ENCODE data around the gene PTCRA. TPM values are rescaled to one million over a fixed set of nuclear protein-coding genes. Genes with fewer than 3 reads are reported as not detected.

PTCRA gene
- total RNA-seq, 1 donor from 2014 or later, result not detected

GRCh38 chr6:42968126-42968701 is 52.4 kb downstream of the PTCRA start:
- no peaks in the 10 kb centered on the region for H3K9me3 Mint-ChIP-seq

GRCh38 chr6:42968783-42969182 is 52.9 kb downstream of the PTCRA start:
- intact Hi-C loops (cut with micrococcal nuclease), result no loop called here
- Mint-ChIP-seq H3K27ac (no peak overlapping the region), H3K4me3 (no peak overlapping the region), H3K27me3 (no peaks in the 10 kb centered on the region), H3K36me3 (ENCODE audit: low read depth) (peaks cover 28% of the 10 kb centered on the region), H3K4me1 (peaks cover 4% of the 10 kb centered on the region), H3K9me3 (no peaks in the 10 kb centered on the region)
- CTCF ChIA-PET, result no interaction called here
- POLR2A ChIA-PET, result no interaction called here
- DNase-seq, result no peak
- no peak for ATAC-seq (ENCODE audit: low read depth)
- no peak for TF ChIP-seq CTCF (IDR thresholded peaks at IDR 0.05)

More at GRCh38 chr6:42968126-42968701, 52.4 kb downstream of the PTCRA start:
- DNase-seq (no peak), ATAC-seq (ENCODE audit: low read depth) (no peak)
- intact Hi-C loops (cut with micrococcal nuclease), result no loop called here
- CTCF ChIA-PET, result no interaction called here
- Mint-ChIP-seq H3K4me3 (no peak overlapping the region), H3K4me1 (peaks cover 2% of the 10 kb centered on the region), H3K36me3 (ENCODE audit: low read depth) (peaks cover 26% of the 10 kb centered on the region), H3K27ac (no peak overlapping the region), H3K27me3 (no peaks in the 10 kb centered on the region)
- TF ChIP-seq CTCF (IDR thresholded peaks at IDR 0.05), result no peak
- POLR2A ChIA-PET, result no interaction called here

DNA sequence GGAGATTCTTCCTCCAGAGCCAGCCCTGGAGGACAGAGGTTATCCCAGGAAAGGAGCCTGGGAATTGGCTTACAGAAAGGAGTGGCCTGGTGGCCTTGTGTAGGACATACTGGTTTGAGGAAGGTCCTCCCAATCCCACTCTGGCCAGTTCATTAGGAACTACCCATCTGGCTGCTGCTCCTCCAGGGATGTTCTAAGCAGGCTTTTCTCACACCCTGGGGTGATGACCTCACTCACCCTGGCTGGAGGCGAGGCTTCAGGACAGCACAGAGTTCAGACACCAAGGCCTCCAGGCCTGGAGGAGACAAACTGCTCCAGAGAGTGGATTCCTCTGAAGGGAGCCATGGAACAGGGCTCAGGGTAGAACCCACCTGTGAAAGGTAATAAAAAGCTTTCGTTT is 53.6 kb downstream of the PTCRA start:
- intact Hi-C loops (cut with micrococcal nuclease), result no loop called here
- no peak overlapping the region for H3K27ac Mint-ChIP-seq
- peaks cover 7% of the 10 kb centered on the region for H3K4me1 Mint-ChIP-seq
- no peak for ATAC-seq (ENCODE audit: low read depth)
- H3K4me3 Mint-ChIP-seq, result no peak overlapping the region
- ChIA-PET CTCF (no interaction called here), POLR2A (interaction anchor here (2.0 to 2.7 kb wide), 2 partner anchors 10 to 40 kb away, joined by 6 to 7 read pairs; partner anchors contain the start of genes CNPY3 and PEX6)
- H3K36me3 Mint-ChIP-seq (ENCODE audit: low read depth), result peaks cover 29% of the 10 kb centered on the region
- H3K9me3 Mint-ChIP-seq, result no peaks in the 10 kb centered on the region
- no peak for DNase-seq
- no peaks in the 10 kb centered on the region for H3K27me3 Mint-ChIP-seq
- no peak for TF ChIP-seq CTCF (IDR thresholded peaks at IDR 0.05)

- intact Hi-C loops (cut with micrococcal nuclease), result no loop called here
- no peaks in the 10 kb centered on the region for H3K27me3 Mint-ChIP-seq
- H3K36me3 Mint-ChIP-seq (ENCODE audit: low read depth), result peaks cover 24% of the 10 kb centered on the region
- H3K9me3 Mint-ChIP-seq, result no peaks in the 10 kb centered on the region
- no peak overlapping the region for H3K27ac Mint-ChIP-seq
- POLR2A ChIA-PET, result interaction anchor here (2.0 to 2.7 kb wide), 2 partner anchors 9 to 41 kb away, joined by 6 to 7 read pairs; partner anchors contain the start of genes CNPY3 and PEX6
- DNase-seq (no peak), ATAC-seq (ENCODE audit: low read depth) (no peak)
- peaks cover 7% of the 10 kb centered on the region for H3K4me1 Mint-ChIP-seq
- TF ChIP-seq CTCF (IDR thresholded peaks at IDR 0.05), result no peak
- no peak overlapping the region for H3K4me3 Mint-ChIP-seq
- CTCF ChIA-PET, result no interaction called here
Observed at GRCh38 chr6:42969934-42970333, 54.1 kb downstream of the PTCRA start.

DNA sequence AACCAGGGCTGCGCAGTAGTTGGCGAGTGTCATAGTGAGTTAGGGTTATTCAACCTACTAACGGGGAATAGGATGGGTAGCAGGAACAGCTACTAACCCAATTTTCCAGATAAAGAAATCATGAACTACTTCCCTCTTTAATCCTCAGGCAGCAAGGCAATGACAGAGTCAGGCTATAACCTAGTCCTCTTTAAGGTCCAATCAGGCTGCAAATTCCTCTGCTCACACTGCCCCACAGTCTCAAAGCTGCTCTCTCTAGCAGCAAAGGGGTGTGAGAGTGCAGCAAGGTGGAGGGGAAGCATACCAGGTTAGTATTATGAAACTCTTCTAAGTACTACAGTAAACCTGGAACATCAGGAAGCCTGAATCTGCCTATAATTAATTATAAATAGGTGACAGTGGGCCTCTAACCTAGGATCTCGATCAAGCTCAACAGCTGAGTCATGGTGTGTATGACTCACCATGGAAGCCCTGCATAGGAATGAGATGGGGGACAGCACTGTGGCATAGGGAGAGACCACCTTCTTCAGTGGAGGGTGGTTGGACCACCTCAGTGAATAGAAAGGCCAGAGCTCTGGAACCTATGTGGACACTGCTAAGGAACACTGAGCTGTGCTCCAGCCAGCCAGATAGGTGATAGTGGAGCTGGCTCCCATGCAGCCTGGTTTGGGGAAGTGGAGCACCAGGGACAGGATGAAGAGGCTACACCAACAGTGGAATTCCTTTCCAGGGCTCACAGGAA is 55.2 kb downstream of the PTCRA start:
- CTCF ChIA-PET, result no interaction called here
- Mint-ChIP-seq H3K36me3 (ENCODE audit: low read depth) (peaks cover 17% of the 10 kb centered on the region), H3K4me1 (peaks cover 7% of the 10 kb centered on the region), H3K4me3 (no peak overlapping the region), H3K27me3 (no peaks in the 10 kb centered on the region), H3K9me3 (no peaks in the 10 kb centered on the region), H3K27ac (no peak overlapping the region)
- POLR2A ChIA-PET, result interaction anchor here (0.6 to 2.7 kb wide), 5 partner anchors 8 to 42 kb away, joined by 4 to 7 read pairs (median 4); partner anchors contain the start of genes CNPY3, PEX6 and PPP2R5D
- DNase-seq, result no peak
- peak; percentile 42 for ATAC-seq (ENCODE audit: low read depth)
- intact Hi-C loops (cut with micrococcal nuclease), result no loop called here
- no peak for TF ChIP-seq CTCF (IDR thresholded peaks at IDR 0.05)

All from activated B cell treated with CpG ODN at 0.5 μM for 24 hours (primary cell).